Thoracic aorta (tissue), 2 donors: ENCODE data around the gene LRRTM4. TPM values are rescaled to one million over a fixed set of nuclear protein-coding genes. Genes with fewer than 3 reads are reported as not detected.

ENCODE experiments used
- ATAC-seq: fragments of 150-250 bp; one replicate; pipeline ENCODE4 v1.8.0; 2017; ENCODE audit warnings: low read depth; ENCODE audit not compliant: insufficient number of reproducible peaks, low FRiP score
- DNase-seq: peaks from one replicate; pipeline ENCODE4 v3.0.0-alpha.2; 2020; ENCODE audit warnings: low spot score
- H3K27ac ChIP-seq, 2 donors: fragments of 200-600 bp; sonication (generic); 1 replicate in 1 of 2; 2 replicates in 1 of 2; pipeline ENCODE4 v1.5.1; 2016; ENCODE audit warnings: mild to moderate bottlenecking in 2 of 2, moderate library complexity in 2 of 2
- H3K27me3 ChIP-seq: fragments of 200-600 bp; sonication (generic); replicated peaks from 2 replicates; pipeline ENCODE4 v1.6.0; 2016; ENCODE audit warnings: mild to moderate bottlenecking; ENCODE audit not compliant: insufficient read depth
- H3K36me3 ChIP-seq: fragments of 200-600 bp; sonication (generic); one replicate; pipeline ENCODE4 v1.5.1; 2016
- H3K4me1 ChIP-seq, 2 donors: fragments of 200-600 bp; sonication (generic); 1 replicate in 1 of 2; 2 replicates in 1 of 2; pipeline versions ENCODE4 v1.5.1 to v1.6.0; 2016; ENCODE audit warnings: low read depth in 2 of 2, mild to moderate bottlenecking in 1 of 2; ENCODE audit not compliant: control insufficient read depth in 1 of 2
- H3K4me3 ChIP-seq: fragments of 200-600 bp; sonication (generic); 2 replicates; pipeline ENCODE4 v1.5.1; 2016; ENCODE audit warnings: mild to moderate bottlenecking
- H3K9me3 ChIP-seq: fragments of 200-600 bp; sonication (generic); 2 replicates; pipeline ENCODE4 v1.5.1; 2016
- total RNA-seq, 2 donors: library from RNA; depleted of rRNA; stranded (reverse); fragments of >200 nt; gene quantifications; one replicate each; pipeline versions ENCODE4 v1.1.0 to v1.2.3, GENCODE V29; 2016
- TF ChIP-seq, protein P1 (sequence below): fragments of 200-600 bp; sonication (generic); IDR thresholded peaks from one replicate; pipeline ENCODE4 v1.5.1; 2019; ENCODE audit warnings: antibody characterized with exemption

Gene LRRTM4
- total RNA-seq, 2 donors from 2014 or later = not detected

DNA sequence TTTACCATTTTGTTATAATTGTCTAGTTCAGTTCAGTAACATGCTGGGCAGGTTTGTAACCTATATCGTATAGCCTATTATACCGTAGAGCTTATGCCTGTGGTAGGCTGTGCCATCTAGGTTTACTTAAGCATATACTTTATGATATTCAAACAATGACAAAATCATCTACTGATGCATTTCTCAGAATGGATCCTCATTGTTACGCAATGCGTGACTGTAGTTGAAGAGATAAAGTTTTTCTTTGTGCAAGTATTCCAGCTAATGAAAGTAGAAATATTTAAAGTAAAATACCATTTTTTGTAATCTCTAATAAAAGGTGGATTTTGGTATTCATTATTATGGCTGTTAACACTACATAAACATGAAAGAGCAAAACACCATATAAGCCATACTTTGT, 100.2 kb downstream of the LRRTM4 start:
- no peaks in the 10 kb centered on the region for H3K9me3 ChIP-seq
- H3K27ac ChIP-seq = no peak overlapping the region
- ATAC-seq = no peak
- DNase-seq = no peak
- no peaks in the 10 kb centered on the region for H3K36me3 ChIP-seq
- H3K4me3 ChIP-seq = no peak overlapping the region
- no peaks in the 10 kb centered on the region for H3K27me3 ChIP-seq
- TF ChIP-seq, protein P1, sequence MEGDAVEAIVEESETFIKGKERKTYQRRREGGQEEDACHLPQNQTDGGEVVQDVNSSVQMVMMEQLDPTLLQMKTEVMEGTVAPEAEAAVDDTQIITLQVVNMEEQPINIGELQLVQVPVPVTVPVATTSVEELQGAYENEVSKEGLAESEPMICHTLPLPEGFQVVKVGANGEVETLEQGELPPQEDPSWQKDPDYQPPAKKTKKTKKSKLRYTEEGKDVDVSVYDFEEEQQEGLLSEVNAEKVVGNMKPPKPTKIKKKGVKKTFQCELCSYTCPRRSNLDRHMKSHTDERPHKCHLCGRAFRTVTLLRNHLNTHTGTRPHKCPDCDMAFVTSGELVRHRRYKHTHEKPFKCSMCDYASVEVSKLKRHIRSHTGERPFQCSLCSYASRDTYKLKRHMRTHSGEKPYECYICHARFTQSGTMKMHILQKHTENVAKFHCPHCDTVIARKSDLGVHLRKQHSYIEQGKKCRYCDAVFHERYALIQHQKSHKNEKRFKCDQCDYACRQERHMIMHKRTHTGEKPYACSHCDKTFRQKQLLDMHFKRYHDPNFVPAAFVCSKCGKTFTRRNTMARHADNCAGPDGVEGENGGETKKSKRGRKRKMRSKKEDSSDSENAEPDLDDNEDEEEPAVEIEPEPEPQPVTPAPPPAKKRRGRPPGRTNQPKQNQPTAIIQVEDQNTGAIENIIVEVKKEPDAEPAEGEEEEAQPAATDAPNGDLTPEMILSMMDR = no peak
- H3K4me1 ChIP-seq = no peaks in the 10 kb centered on the region

DNA sequence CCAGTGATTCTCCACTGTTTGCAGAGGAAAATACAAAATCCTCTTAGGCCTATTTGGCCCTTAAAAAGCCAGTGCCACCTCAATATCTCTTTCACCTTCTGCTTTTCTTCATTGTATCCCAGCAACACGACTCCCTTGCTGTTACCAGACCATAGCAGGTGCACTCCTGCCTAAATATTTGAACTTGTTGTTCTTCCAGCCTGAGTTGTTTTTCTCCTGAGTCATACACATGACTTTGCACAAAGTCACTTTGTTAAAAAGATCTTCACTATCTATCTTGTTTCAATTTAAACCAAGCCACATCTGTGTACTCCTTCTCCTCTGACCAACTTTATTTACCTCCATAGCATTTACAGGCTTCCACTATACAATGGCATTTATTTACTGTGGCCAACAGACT, 103.6 kb downstream of the LRRTM4 start:
- no peak for DNase-seq
- no peak overlapping the region for H3K4me3 ChIP-seq

DNA sequence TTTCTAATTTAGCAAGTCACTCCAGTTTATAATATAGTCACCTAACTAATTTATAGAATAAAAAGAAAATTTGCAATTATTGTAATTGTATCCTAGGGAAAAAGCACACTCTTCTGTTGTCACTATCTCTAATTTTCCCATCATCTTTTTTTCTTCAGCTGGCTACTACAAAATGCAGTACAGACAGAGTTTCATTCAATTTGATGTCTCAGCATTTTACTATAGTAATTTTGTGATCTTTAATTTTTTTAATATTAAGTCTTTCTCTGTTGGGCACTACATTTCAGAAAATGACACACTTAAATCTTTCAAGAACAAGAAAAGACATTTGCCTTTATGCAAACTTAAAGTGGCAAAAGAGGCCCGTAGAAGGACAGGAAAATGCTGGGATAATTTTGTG, 118.0 kb downstream of the LRRTM4 start:
- DNase-seq = no peak
- H3K4me1 ChIP-seq = no peaks in the 10 kb centered on the region

More for the DNA sequence above, 103.6 kb downstream of the LRRTM4 start:
- H3K9me3 ChIP-seq = no peaks in the 10 kb centered on the region
- H3K27ac ChIP-seq = no peak overlapping the region
- H3K36me3 ChIP-seq = no peaks in the 10 kb centered on the region
- H3K27me3 ChIP-seq = no peaks in the 10 kb centered on the region
- no peaks in the 10 kb centered on the region for H3K4me1 ChIP-seq
- ATAC-seq = no peak
- TF ChIP-seq, protein P1 = no peak

DNA sequence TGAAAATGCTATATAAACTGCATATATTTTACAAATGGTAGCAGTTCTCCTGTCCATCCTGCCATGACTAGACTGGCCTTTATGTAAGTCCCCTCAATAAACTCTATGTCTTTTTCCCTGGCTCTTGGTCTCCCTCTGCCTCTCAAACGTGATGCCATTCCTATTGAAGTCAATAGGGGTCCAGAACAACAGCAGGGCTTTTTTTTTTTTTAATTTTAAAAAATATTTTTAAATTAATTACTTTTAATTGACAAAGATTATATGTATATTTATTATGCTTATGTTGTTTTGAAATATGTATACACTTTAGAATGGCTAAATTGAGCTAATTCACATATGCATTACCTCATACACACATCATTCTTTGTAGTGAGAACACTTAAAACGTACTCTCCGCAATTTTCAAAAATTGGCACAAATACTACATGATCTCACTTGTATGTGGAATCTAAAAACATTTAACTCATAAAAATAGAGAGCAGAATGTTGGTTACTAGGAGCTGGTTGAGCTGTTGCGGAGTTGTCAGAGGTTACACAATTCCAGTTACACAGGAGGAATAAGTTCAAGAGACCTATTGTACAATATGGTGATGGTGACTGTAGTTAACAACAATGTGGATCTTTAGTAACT, 123.1 kb downstream of the LRRTM4 start:
- DNase-seq (no peak), ATAC-seq (no peak)
- Histone ChIP-seq H3K27ac (no peak overlapping the region), H3K4me1 (no peaks in the 10 kb centered on the region), H3K36me3 (no peaks in the 10 kb centered on the region), H3K9me3 (no peaks in the 10 kb centered on the region), H3K27me3 (no peaks in the 10 kb centered on the region), H3K4me3 (no peak overlapping the region)
- TF ChIP-seq, protein P1 = no peak

More for the DNA sequence above, 118.0 kb downstream of the LRRTM4 start:
- ATAC-seq = no peak
- Histone ChIP-seq H3K27ac (no peak overlapping the region), H3K36me3 (no peaks in the 10 kb centered on the region), H3K4me3 (no peak overlapping the region), H3K27me3 (no peaks in the 10 kb centered on the region), H3K9me3 (no peaks in the 10 kb centered on the region)
- TF ChIP-seq, protein P1 = no peak

DNA sequence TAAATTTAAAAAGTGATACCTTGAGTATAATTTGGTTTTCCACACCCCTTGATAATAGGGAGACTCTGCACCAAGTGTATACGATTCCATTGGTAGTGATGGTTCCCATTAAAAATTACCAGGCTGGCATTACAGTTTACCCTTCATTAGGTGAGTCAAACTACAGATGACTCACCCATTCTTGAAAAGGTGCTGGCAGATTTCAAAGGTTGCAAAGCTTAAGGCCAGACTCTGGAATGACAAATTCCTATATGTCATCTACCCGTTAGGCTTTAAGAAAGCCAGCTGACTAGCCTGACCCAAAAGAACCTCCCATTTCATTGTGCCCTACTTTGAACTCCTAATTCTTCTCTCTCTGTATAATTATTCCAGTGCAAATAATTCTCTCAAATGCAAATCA, 124.4 kb downstream of the LRRTM4 start:
- TF ChIP-seq, protein P1 = no peak
- Histone ChIP-seq H3K4me3 (no peak overlapping the region), H3K27me3 (no peaks in the 10 kb centered on the region), H3K9me3 (no peaks in the 10 kb centered on the region), H3K36me3 (no peaks in the 10 kb centered on the region), H3K4me1 (no peaks in the 10 kb centered on the region), H3K27ac (no peak overlapping the region)
- ATAC-seq (no peak), DNase-seq (no peak)
